Cardiac fibroblast (primary cell): ENCODE measurements around the gene FBLN1.
"Not testable (repeated sequence)": the region's sequence is repeated elsewhere in the genome, so short reads cannot be mapped to it uniquely, and the experiment has no call there.

Source experiments
- DNase-seq, 2 donors: peaks; one replicate each; pipeline versions ENCODE4 v3.0.0 to v3.0.0-alpha.2; 2010; ENCODE audit warnings: low read depth in 2 of 2
- H3K4me3 ChIP-seq, 2 donors: replicated peaks in 1 of 2; 1 replicate in 1 of 2; 2 replicates in 1 of 2; pipeline ENCODE4 v1.5.1; 2011; ENCODE audit warnings: low read depth in 2 of 2, low read length in 2 of 2, mild to moderate bottlenecking in 2 of 2, moderate library complexity in 1 of 2
- CTCF ChIP-seq: IDR thresholded peaks from one replicate; pipeline ENCODE4 v1.5.1; 2011; ENCODE audit warnings: low read depth, mild to moderate bottlenecking, low read length, inconsistent platforms

Gene FBLN1

GRCh38 chr22:45586651-45587405 lies 84.1 kb downstream of the FBLN1 start:
- no peak for TF ChIP-seq CTCF
- no peak overlapping the region for H3K4me3 ChIP-seq
- DNase-seq = no peak

GRCh38 chr22:45587638-45588505 lies 85.2 kb downstream of the FBLN1 start:
- no peak for TF ChIP-seq CTCF
- no peak overlapping the region for H3K4me3 ChIP-seq
- DNase-seq = peak in 1 of 2 donors; percentile 58

- no peak for TF ChIP-seq CTCF
- no peak overlapping the region for H3K4me3 ChIP-seq
- no peak for DNase-seq
These were observed 86.9 kb downstream of the FBLN1 start for GRCh38 chr22:45589556-45589955.

- TF ChIP-seq CTCF = no peak
- DNase-seq = no peak
- no peak overlapping the region for H3K4me3 ChIP-seq
These were observed 87.6 kb downstream of the FBLN1 start for GRCh38 chr22:45590262-45590661.

GRCh38 chr22:45591633-45592213 lies 89.0 kb downstream of the FBLN1 start:
- DNase-seq = not testable (repeated sequence)

GRCh38 chr22:45594123-45594941 lies 91.6 kb downstream of the FBLN1 start:
- no peak for DNase-seq
- H3K4me3 ChIP-seq = no peak overlapping the region
- TF ChIP-seq CTCF = no peak

More at GRCh38 chr22:45591633-45592213, 89.0 kb downstream of the FBLN1 start:
- H3K4me3 ChIP-seq = not testable (repeated sequence)
